ENCODE measurements around the gene SYS1.

The SYS1 gene

GRCh38 chr20:45377269-45377668 is 14.3 kb downstream of the SYS1 start:
- Mint-ChIP-seq H3K9me3 (no peaks in the 10 kb centered on the region), H3K4me1 (peaks cover 21% of the 10 kb centered on the region), H3K4me3 (no peak overlapping the region), H3K27ac (no peak overlapping the region), H3K36me3 (peaks cover 13% of the 10 kb centered on the region)
- DNase-seq (ENCODE audit: low spot score in 2 of 2): peak in 1 of 2 donors; percentile 38
- ATAC-seq: no peak

DNA sequence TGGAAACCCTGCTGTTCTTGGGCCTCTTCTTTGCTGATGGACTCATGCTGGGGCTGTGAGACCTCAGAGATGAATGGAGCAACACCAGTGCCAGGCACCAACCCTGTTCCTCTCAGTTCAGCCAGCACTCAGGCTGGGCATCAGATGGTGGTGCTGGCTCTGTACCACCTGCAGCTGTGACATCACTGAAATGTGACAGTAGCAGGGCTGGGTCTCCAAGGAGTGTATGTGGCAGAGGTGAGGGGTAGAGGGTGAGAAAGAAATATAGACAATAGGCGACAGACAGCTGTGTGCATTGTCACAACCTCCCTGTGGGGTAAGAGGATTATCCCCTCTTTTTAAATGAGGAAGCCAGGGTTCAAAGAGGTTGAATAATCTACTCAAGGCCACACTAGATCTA is 15.2 kb downstream of the SYS1 start, which contains the start of gene TP53TG5:
TSS of gene TP53TG5 (minus strand) at position 135 of the 400 bp plus-strand sequence. CDS start at position 46, 89 bp downstream.
- peaks cover 9% of the 10 kb centered on the region for H3K36me3 Mint-ChIP-seq
- peaks cover 12% of the 10 kb centered on the region for H3K4me1 Mint-ChIP-seq
- H3K4me3 Mint-ChIP-seq: no peak within 1 kb of the TSS
- DNase-seq (ENCODE audit: low spot score in 2 of 2) (peak in 1 of 2 donors; percentile 40), ATAC-seq (no peak)
- no peaks in the 10 kb centered on the region for H3K9me3 Mint-ChIP-seq
- H3K27ac Mint-ChIP-seq: no peak within 1 kb of the TSS

GRCh38 chr20:45387274-45387673 is 24.3 kb downstream of the SYS1 start:
- ATAC-seq (no peak), DNase-seq (ENCODE audit: low spot score in 2 of 2) (no peak)
- H3K27ac Mint-ChIP-seq: no peak overlapping the region
- H3K4me3 Mint-ChIP-seq: no peak overlapping the region
- peaks cover 5% of the 10 kb centered on the region for H3K9me3 Mint-ChIP-seq
- H3K4me1 Mint-ChIP-seq: no peaks in the 10 kb centered on the region
- H3K36me3 Mint-ChIP-seq: no peaks in the 10 kb centered on the region

DNA sequence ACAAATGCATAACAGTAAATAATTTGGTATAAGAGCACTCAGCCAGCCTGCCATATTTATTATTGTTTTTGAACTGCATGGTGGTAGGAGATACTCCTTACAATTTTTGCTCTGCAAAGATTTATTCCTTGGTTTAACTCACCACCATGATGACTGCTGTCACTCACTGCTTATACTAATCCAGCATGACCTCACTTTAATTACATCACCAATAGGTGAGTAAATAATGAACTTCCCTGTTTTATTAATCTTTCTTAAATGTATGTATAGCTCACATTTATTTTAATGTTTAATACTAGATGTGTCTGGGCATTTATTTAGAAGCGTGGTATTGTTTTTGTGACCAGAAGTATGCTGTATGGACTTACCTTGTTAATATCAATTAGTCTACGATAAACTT is 28.0 kb downstream of the SYS1 start:
- H3K9me3 Mint-ChIP-seq: peaks cover 5% of the 10 kb centered on the region
- no peaks in the 10 kb centered on the region for H3K4me1 Mint-ChIP-seq
- H3K4me3 Mint-ChIP-seq: no peak overlapping the region
- H3K36me3 Mint-ChIP-seq: no peaks in the 10 kb centered on the region
- DNase-seq (ENCODE audit: low spot score in 2 of 2) (no peak), ATAC-seq (no peak)
- no peak overlapping the region for H3K27ac Mint-ChIP-seq

DNA sequence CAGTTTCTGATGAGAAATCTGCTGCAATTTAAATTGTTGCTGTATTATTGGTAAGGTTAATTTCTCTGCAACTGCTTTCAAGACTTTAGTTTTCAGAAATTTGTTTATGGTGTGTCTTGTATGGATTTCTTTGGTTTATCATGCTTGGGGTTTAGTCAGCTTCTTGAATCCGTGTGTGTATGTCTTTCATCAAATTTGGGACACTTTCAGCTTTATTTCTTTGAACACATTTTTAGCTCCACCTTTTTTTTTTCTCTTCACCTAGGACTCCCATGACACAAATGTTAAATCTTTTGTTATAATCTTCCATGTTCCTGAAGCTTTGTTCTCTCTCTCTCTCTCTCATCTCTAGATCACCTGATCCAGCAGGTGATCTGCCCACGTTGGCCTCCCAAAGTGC is 28.6 kb downstream of the SYS1 start:
- H3K4me3 Mint-ChIP-seq: no peak overlapping the region
- ATAC-seq: no peak

DNA sequence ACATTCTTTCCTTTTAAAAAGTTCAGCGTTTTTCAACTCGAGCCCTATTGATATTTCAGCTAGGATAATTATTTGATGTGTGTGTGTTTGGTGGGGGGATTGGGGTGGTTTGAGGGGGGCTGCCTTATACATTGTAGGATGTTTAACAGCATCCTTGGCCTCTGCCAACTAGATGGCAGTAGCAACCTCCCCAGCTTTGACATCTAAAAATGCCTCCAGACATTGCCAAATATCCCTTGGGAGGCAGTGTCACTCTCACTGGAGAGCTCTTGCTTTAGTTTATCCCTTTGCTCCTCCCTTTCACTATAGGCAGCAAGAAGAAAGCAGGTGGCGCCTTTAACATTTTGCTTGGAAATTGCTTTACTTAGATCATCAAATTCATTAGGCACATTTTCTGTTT is 29.8 kb downstream of the SYS1 start:
- H3K9me3 Mint-ChIP-seq: no peaks in the 10 kb centered on the region
- H3K36me3 Mint-ChIP-seq: no peaks in the 10 kb centered on the region
- no peak overlapping the region for H3K4me3 Mint-ChIP-seq
- H3K27ac Mint-ChIP-seq: no peak overlapping the region
- no peaks in the 10 kb centered on the region for H3K4me1 Mint-ChIP-seq
- ATAC-seq: no peak
- DNase-seq (ENCODE audit: low spot score in 2 of 2): no peak

More for the DNA sequence above, 28.6 kb downstream of the SYS1 start:
- Mint-ChIP-seq H3K9me3 (peaks cover 5% of the 10 kb centered on the region), H3K36me3 (no peaks in the 10 kb centered on the region), H3K4me1 (no peaks in the 10 kb centered on the region), H3K27ac (no peak overlapping the region)
- no peak for DNase-seq (ENCODE audit: low spot score in 2 of 2)

- ATAC-seq (no peak), DNase-seq (ENCODE audit: low spot score in 2 of 2) (no peak)
- H3K27ac Mint-ChIP-seq: no peak overlapping the region
- no peak overlapping the region for H3K4me3 Mint-ChIP-seq
- no peaks in the 10 kb centered on the region for H3K9me3 Mint-ChIP-seq
- H3K4me1 Mint-ChIP-seq: peaks cover 3% of the 10 kb centered on the region
- no peaks in the 10 kb centered on the region for H3K36me3 Mint-ChIP-seq
Observed at GRCh38 chr20:45394221-45395113, 31.5 kb downstream of the SYS1 start.

- no peak for ATAC-seq
- H3K4me1 Mint-ChIP-seq: peaks cover 4% of the 10 kb centered on the region
Observed at GRCh38 chr20:45395114-45395415, 32.1 kb downstream of the SYS1 start.

GRCh38 chr20:45399018-45399417 is 36.1 kb downstream of the SYS1 start:
- Mint-ChIP-seq H3K9me3 (peaks cover 10% of the 10 kb centered on the region), H3K4me3 (no peak overlapping the region), H3K36me3 (no peaks in the 10 kb centered on the region), H3K4me1 (peaks cover 4% of the 10 kb centered on the region), H3K27ac (no peak overlapping the region)
- ATAC-seq (no peak), DNase-seq (ENCODE audit: low spot score in 2 of 2) (no peak)

More at GRCh38 chr20:45395114-45395415, 32.1 kb downstream of the SYS1 start:
- H3K9me3 Mint-ChIP-seq: peaks cover 5% of the 10 kb centered on the region
- H3K4me3 Mint-ChIP-seq: no peak overlapping the region
- DNase-seq (ENCODE audit: low spot score in 2 of 2): no peak
- H3K36me3 Mint-ChIP-seq: no peaks in the 10 kb centered on the region
- H3K27ac Mint-ChIP-seq: no peak overlapping the region

GRCh38 chr20:45400346-45401031 is 37.5 kb downstream of the SYS1 start:
- DNase-seq (ENCODE audit: low spot score in 2 of 2): no peak
- no peak overlapping the region for H3K4me3 Mint-ChIP-seq
- H3K4me1 Mint-ChIP-seq: peaks cover 14% of the 10 kb centered on the region
- no peak for ATAC-seq
- no peaks in the 10 kb centered on the region for H3K36me3 Mint-ChIP-seq
- no peak overlapping the region for H3K27ac Mint-ChIP-seq
- H3K9me3 Mint-ChIP-seq: peaks cover 10% of the 10 kb centered on the region

GRCh38 chr20:45402946-45403345 is 40.0 kb downstream of the SYS1 start:
- Mint-ChIP-seq H3K36me3 (no peaks in the 10 kb centered on the region), H3K9me3 (peaks cover 10% of the 10 kb centered on the region), H3K4me1 (peaks cover 24% of the 10 kb centered on the region), H3K27ac (no peak overlapping the region), H3K4me3 (no peak overlapping the region)
- ATAC-seq (no peak), DNase-seq (ENCODE audit: low spot score in 2 of 2) (no peak)

GRCh38 chr20:45404438-45404837 is 41.5 kb downstream of the SYS1 start:
- Mint-ChIP-seq H3K36me3 (no peaks in the 10 kb centered on the region), H3K27ac (peak overlapping the region; percentile 52), H3K4me3 (peak overlapping the region; percentile 68), H3K9me3 (peaks cover 10% of the 10 kb centered on the region), H3K4me1 (peaks cover 27% of the 10 kb centered on the region)
- ATAC-seq (no peak), DNase-seq (ENCODE audit: low spot score in 2 of 2) (no peak)

GRCh38 chr20:45405571-45406259 is 42.8 kb downstream of the SYS1 start:
- H3K4me3 Mint-ChIP-seq: peak overlapping the region; percentile 68
- H3K36me3 Mint-ChIP-seq: no peaks in the 10 kb centered on the region
- H3K9me3 Mint-ChIP-seq: peaks cover 5% of the 10 kb centered on the region
- peak overlapping the region; percentile 52 for H3K27ac Mint-ChIP-seq
- no peak for DNase-seq (ENCODE audit: low spot score in 2 of 2)
- peak; percentile 71 for ATAC-seq
- H3K4me1 Mint-ChIP-seq: peaks cover 25% of the 10 kb centered on the region

DNA sequence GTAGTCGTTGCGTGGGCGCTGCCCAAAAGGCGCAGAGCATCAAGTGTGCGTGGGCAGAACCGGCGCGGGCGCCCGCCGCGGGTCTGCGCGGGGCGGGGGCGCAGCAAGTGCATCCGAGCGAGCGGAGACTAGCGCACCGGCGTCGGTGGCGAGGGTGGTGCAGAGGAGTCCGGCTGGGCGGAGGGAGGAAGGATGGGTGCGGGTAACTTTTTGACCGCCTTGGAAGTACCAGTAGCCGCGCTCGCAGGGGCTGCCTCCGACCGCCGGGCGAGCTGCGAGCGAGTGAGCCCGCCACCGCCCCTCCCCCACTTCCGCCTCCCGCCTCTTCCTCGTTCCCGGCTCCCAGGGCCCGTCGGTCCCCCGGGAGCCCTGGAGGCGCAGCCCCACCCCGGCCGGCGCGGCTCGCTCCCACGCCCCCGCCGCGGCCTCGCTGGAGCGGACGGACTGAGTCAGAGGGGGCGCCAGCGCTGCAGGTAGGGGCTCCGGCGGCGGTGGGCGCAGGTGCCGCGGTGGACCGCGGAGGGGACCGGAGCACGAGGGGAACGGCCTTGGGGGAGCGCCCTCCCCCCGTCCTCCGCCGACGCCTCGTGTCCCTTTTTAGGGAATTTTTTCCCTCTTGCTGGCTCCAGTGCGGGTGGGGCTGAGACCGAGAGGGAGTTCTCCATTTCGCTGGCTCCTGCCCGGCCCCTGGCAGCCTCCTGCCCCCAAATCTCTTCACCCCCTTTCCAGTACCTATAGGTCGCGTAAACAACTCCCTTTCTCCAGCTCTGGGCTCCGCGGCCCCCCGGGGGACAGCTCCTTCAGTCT is 43.5 kb downstream of the SYS1 start:
- Mint-ChIP-seq H3K4me3 (peak overlapping the region; percentile 68), H3K9me3 (peaks cover 5% of the 10 kb centered on the region), H3K4me1 (peaks cover 25% of the 10 kb centered on the region), H3K36me3 (no peaks in the 10 kb centered on the region), H3K27ac (no peak overlapping the region)
- DNase-seq (ENCODE audit: low spot score in 2 of 2): peak; percentile 33 to 67
- ATAC-seq: peak; percentile 67
